ENCODE measurements around the gene XYLT1.

Gene XYLT1

DNA sequence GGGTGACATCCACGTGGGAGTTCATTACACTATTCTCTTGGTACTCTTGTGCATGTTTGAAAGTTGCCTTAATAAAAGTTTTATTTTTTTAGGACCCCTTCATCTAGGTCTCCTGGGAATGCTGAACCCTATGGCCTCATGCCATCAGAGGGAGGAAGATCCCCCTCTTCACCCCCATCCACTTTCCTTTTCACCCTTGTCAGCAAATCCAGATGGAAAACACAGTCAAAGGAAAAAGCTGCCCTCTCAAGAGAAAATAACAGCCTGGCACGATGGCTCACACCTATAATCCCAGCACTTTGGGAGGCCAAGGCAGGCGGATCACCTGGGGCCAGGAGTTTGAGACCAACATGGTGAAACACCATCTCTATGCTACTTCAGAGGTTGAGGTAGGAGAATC, 274.2 kb downstream of the XYLT1 start:
- no peak for DNase-seq (ENCODE audit: low read depth, low spot score)

DNA sequence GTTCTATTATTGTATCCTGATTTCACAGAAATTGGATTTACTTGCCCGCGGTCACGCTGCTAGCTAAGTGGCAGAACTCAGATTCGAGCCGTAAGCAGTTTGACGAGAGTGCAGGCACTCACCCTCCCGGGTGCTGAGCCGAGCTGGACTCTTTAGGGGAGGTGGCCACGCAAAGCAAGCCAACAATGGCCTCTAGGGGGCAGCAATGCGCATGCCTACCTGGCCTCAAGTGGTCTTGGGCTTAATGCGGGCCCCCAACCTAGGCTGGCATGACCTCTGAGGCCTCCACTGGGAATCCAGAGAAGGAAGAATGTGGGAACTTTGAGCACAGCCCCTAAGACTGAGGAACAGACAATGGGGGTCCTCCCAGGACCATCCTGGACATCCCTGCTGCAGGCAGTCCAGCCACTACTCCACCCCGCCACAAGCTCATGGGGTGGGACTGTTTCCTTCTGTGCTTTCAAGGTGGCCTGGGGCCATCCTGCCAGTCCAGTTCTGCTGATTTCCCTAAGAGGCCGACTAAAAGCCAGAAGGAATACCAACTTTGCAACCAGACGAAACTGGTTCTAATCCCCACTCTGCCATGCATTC, 276.5 kb downstream of the XYLT1 start:
- DNase-seq (ENCODE audit: low read depth, low spot score): peak; percentile 30

DNA sequence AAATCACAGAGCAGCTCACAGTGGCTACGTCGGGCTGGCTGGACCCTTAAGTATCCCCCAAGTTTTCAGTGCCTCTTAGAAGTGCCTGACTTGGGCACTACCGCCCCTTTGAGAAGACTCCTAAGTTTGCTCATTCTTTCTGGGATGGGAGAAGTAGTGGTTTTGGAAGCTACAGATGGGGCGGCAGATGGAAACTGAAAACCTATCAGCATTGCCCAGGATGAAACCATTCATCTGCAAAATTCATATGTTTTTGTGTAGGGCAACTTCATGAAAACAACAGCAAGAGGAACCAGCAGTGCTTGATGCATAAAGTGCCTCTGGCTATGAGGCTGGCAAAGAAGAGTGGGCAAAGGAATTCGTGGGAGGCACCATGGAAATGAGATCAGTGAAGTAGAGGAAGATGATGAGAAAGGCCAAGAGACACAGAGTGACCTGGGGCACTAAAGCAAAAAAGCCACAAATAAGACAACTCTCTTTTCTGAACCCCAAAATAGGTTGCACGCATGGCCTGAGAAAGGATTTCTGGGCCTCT, 277.1 kb downstream of the XYLT1 start:
- DNase-seq (ENCODE audit: low read depth, low spot score): no peak

DNA sequence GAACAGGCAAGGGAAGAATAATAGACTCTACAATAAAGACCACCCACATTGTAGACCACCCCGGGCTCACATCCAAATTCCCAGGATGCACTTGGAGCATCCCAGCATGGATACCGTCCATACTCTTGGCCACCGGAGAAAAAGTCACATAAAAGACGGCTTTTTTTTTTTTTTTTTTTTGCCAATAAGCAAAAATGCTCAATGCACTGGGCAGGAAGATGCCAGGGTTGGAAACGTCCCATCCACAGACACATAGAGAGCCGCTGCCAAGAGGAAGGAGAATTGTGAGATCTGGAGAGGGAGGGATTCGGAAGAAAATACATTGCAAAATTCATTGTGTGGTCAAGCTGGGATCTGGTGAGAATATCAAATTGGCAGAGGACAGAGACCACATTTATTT, 286.7 kb downstream of the XYLT1 start:
- no peak for DNase-seq (ENCODE audit: low read depth, low spot score)

DNA sequence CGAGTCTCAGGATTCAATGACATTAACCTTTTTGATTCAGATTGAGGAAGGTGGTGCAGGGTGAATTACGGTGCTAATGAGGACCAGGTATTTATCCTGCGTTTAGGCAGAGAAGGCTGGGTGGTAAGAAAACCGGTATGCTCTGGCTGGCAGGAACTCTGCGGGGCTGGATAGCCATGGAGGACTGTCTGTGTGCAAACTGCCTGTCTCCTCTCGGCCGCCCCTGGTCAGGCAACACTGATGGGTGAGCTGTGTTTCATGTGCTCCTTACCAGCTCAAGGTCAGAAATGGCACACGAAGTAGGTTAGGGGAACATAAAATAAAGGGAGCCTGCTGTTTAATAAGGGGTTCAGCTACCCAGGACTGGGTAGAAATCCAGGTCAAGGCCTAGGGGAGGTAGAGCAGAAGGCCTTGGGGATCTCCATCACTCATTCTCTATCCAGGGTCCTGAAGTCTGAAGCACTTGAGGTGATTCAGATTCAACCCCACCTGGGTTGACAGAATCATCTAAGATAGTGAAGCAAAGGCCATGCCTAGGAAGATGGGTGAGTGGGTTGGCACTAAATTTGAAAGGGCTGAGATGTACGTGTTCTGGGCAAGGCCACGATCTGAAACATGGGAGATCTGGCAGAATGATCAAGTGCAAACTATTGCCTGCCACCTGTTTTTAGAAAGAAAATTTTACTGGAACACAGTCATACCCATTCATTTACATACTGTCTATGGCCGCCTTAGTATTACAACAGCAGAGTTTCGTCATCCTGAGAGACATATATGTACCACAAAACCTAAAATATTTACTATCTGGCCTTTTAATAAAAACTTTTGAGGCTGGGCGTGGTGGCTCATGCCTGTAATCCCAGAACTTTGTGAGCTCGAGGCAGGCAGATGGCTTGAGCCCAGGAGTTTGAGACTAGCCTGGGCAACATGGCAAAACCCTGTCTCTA, 292.5 kb downstream of the XYLT1 start:
- DNase-seq (ENCODE audit: low read depth, low spot score): no peak

DNA sequence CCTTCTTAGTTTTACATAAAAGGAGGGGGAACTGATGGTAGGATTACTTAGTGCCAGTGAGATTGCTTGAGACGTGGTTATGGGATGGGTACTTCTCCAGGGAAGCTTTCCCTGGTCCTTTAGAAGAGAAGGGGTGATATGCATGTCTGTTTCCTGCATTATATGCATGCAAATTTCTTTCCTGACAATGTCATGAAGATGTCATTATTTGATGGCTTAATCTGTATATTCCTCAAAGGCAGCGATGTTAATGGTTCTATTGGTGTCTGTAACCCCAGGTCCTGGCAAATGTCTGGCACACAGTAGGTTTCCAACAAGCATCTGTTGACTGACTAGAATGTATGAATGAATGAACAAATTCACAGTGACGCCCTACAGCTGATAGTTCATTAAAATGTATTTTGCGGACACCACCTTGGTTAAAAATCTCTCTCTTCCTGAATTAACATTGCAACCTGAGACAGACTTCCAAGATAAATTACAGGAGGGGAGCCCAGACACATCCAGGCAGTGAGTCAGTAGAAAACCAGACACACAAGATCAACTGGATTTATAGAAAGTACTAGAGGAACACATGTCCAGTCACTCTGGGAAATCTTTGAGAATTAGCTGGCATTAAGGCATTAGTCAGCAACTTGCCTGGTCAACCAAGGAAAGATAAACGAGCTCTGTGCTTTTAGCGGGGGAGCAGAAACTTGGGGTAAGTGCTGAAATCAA, 293.4 kb downstream of the XYLT1 start:
- no peak for DNase-seq (ENCODE audit: low read depth, low spot score)

DNA sequence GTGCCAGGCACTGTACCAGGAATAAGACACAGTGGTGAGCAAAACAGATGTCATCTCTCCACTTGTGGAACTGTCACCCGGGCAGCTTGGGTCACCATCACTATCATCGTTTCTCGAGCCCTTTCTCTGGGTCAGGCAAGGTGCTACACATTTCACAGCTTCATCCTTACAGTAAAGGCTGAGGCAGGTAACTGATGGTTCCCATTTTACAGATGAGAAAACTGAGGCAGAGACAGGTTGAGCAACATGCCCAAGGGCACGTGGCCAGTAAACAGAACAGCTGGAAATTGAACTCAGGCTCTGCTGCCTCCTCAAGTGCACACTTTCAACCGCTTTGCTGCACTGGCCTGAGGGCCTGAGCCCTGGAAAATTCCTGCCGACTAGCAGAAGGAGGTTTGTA, 294.6 kb downstream of the XYLT1 start:
- DNase-seq (ENCODE audit: low read depth, low spot score): no peak

DNA sequence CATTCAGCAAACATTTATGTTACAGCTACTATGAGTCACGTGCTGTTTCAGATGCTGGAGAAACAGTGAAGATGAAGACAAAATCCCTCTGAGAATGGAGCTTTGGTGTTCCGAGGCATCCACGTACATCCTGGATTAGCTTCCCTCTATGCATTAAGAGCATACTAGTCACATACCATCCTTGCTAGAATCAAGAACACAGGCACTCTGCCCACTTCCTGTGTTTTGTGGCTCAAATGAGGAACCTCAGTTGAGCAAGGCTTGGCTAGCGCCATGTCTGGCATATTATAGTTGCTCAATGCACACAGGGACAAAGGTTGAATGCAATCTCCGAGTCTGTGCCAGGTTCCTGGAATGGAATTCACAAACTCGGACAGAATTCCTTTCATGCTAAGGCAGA, 297.5 kb downstream of the XYLT1 start:
- DNase-seq (ENCODE audit: low read depth, low spot score): no peak

DNA sequence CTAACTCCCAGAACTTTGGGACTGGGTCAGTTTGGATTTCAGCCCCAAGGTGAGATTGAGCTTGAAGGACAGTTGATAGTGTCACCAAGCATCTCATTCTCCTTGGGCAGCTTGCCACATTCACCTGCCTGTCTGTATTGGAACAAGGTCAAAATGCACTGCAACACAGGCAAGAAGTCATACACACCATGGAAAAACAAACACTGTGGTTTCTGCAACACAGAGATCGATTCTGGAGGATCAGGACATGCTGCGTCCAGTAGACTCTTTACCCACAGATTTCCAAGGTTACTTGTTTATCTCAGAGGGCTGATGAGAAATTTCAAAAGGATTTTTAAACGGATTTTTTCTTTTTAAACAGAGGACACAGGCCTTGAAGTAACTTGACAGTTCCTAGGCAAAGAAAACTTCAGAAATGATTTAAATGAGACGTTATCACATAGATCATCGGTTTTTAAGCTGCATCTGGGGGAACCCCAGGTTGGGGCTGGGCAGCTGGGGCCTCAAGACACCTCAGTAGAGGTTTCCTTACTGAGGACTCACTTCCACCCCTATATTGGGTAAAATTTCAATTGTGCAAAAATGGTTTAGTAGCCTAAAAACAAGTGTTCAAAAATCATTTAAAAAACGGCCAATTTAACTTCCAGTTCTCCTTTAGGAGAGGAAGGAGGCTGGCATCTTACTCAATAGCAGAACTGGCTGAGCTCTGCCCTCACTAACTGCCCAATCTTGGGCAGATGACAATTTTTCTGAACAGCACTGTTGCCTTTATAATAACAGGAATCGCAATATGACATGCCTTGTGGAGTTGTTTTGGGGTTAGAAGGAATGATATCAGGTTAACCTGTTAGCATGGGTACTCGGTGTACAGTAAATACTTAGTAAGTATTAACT, 299.3 kb downstream of the XYLT1 start:
- DNase-seq (ENCODE audit: low read depth, low spot score): no peak

DNA sequence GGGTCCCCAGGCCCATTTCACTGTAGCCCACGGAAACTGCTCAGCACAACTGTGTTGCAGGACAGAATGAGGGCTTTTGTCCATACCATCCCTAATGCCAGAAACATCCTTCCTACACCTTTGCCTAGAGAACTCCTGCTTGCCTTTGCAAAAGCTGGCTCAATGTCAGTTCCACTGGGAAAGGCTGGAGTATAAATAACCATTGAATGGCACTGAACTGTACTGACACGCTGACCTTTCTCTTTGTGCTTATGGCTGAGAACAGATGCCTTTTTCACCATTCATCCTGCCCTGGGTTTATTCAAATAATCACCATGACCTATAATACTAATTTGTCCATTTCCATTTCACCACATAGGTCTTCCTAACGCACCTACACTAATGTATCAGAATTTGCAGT, 300.3 kb downstream of the XYLT1 start:
- DNase-seq (ENCODE audit: low read depth, low spot score): no peak

DNA sequence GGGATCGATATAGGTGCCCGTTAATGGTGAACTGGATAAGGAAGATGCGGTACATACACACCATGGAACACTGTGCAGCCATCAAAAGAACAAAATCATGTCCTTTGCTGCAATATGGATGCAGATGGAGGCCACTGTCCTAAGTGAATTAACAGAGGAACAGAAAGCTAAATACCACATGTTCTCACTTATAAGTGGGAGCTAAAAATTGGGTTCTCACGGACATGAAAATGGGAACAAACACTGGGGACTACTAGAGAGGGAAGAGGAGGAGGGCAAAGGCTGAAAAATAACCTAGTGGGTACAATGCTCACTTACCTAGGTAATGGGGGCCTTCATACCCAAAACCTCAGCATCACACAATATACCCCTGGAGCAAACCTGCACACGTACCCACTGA, 302.6 kb downstream of the XYLT1 start:
- DNase-seq (ENCODE audit: low read depth, low spot score): no peak

DNA sequence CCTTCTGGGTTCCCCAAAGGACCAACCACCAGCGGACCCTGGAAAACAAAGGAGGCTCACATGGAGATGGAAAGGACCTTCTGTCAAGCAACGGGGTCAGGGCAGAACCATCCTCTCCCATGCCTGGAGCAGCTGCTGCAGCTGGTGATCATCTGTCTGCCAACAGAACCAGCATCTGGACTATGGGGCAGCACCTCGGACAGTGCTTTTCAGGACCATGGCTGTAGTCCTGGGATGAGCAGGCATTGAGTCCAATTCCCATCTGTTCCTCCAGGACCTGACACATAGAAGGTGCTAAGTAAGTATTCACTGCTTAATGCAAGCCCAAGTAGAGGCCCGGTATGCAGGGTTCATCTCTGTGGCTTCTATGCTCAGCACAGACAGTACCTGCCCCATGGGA, 304.7 kb downstream of the XYLT1 start:
- DNase-seq (ENCODE audit: low read depth, low spot score): no peak

DNA sequence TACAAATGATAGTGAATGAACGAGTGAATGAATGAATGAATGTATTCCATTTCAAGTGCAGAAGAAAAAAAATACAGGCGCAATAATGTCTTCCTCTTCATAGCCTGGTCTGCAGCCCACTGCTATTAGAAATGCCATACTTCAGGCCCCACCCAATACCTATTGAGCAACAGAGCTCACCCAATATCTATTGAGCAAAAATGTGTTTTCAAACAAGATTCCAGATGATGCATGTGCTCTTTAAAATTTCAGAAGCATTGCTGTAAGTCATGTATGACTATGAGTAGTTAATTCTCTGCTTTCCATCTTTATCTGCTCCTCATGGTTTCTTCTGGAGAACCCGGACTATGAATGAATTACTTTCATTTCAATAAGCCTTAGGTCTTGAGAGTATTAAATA, 308.2 kb downstream of the XYLT1 start:
- DNase-seq (ENCODE audit: low read depth, low spot score): no peak

DNA sequence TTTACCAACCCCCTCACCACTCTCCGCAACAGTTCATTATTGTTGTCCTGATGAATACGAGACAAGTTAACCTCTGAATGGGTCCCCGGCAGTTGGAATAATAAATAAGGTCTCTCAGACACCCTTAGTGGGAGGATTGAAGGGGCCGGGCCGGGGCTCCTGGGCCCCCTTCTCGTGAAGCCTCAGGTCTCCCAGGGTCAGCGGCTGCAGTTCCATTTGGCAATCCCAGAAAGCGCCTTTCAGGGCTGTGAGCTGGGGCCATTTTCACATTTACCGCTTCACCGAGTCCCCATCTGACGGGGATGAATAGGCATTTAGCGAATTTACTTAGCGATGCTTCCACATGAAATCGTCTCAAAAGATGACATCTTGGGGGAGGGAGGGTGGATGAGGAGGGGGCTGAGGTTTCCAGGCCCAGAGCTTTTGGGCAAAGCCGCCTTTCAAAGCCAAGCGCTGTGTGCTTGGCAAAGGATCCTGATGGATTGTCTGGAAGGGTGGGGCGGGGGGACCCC, 309.8 kb downstream of the XYLT1 start:
- no peak for DNase-seq (ENCODE audit: low read depth, low spot score)

DNA sequence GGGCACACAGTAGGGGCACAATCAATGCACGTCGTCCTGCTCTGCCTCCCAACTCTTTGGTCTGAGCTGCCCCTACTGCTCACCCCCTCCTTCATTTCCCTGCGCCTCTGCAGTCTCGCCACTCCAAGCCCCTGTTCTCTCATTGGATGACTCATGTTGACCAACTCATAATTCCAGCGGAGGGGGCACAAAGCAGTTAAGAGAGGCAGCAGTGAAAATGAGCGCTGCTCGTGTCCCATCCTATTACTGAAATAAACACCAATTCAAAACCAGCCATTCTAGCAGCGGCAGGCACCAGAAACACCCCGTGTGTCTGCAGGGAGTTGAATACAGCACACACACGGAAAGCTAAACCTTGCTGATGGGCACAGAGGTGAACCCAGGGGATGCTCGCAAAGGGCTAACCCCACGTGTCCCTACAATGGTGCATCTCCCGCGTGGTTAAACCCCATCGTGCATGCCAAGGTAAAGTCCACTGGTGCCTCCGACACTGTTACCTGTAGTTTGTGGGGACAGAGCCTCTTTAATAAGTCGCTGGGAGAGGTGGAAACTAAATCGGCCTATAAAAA, 310.4 kb downstream of the XYLT1 start:
- no peak for DNase-seq (ENCODE audit: low read depth, low spot score)

DNA sequence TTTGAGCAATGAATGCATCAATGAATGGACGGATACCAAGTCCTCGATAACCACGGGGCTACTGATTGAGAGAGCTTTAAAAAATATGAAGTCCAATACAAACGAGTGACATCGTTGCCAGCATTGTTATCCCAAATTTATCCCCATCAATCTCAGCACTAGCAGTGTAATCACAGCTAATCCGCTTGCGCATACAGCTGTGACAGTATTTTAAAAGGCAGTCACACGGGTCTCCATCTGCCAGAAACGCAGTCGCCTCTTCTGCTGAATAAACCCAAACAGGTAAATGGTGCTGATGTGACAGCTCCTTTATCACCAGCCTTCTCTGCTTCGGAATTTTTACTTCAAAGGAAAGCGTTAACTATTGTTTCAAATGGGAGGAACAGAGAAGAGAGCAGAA, 311.1 kb downstream of the XYLT1 start:
- no peak for DNase-seq (ENCODE audit: low read depth, low spot score)

DNA sequence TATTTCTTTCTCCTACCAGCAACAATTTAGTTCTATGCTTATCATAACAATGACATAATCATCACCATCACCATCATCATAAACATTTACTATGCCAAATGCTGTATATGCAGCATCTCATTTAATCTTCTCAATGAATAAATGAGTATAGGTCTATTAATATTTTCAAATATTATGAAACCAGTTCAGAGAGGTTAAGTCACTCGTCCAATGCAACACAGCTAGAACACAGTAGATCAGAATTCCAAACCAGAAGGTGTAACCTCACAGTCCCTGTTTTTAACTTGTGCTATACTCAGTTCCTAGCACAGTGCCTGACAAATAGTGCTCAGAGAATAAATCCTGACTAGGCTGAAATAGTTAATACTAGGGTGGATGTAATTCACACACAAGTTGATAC, 314.8 kb downstream of the XYLT1 start:
- no peak for DNase-seq (ENCODE audit: low read depth, low spot score)

DNA sequence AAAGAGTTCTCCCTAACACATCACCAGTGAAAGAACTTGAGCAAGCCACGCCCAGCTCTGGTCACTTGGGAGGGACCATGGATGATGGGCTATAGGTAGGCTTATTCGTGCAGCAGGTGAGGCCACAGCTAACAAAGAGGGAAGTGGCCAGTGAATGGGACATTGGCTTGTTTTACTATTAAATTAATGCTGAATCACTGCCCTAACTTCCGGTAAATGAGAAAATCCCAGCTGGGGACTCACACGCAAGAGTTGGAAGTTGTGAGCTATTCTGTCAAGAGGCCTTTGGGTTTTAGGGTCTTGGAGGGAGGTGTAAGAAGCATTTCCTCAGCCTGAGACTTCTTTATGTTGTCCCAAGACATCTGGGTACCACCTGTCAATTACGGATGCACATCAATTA, 315.3 kb downstream of the XYLT1 start:
- no peak for DNase-seq (ENCODE audit: low read depth, low spot score)

DNA sequence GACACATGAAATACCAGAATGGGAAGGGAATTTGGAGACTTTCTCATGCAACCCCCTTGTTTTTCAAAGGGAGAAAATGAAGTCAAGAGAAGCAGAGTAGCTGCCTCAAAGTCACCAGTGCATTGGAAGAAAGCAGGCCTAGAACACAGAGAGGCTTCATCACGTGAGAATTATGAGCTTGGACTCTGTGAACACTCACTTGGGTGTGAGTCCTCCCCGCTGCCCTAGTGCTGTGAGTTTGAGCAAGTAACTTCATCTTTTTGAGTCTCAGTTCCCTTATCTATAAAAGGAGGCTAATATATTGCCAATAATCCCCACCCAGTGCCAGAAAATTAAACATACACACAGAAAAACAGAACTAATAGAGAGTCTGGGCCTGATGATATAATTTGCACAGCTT, 315.8 kb downstream of the XYLT1 start:
- DNase-seq (ENCODE audit: low read depth, low spot score): no peak

DNA sequence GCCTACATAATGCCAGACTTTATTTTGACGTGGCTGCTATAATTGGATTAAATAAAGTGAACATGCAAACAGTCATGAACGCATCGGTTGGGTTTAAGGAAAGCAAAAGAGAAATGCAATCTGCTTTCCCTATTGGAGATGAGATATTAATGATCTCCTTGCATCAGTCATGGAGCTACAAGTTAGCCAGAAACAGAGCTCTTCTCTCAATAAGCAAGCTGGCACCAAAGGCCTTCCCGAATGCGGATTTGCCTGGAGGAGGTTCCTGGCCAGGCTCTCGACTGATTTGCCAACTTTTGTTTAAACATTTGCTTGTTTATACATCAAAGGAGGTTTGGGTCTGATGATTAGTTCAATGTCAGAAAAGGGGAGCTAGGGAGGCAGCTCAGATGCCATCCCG, 318.4 kb downstream of the XYLT1 start:
- no peak for DNase-seq (ENCODE audit: low read depth, low spot score)

DNA sequence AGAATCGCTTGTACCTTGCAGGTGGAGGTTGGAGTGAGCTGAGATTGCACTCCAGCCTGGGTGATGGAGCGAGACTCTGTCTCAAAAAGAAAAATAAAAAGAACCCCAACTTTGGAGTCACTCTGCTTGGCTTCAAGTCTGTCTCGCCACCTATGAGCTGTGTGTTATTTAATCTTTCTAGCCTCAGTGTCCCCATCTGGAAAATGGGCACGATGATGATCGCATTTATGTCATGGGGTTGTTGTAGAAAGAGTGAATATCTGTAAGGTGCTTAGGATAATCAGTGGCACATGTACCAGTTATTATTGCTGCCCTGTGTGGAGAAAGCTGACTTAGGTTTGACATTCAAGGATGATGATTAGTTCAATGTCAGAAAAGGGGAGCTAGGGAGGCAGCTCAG, 319.4 kb downstream of the XYLT1 start:
- DNase-seq (ENCODE audit: low read depth, low spot score): no peak

All from iPS DF 19.7 (cell line).